ENCODE measurements around the gene DNER.

Gene DNER

GRCh38 chr2:229335330-229335729, 379.0 kb downstream of the DNER start:
- Histone ChIP-seq H3K4me3 (ENCODE audit: low read depth, low read length) (no peak overlapping the region), H3K27ac (no peak overlapping the region), H3K36me3 (replicated peaks) (no peaks in the 10 kb centered on the region), H3K27me3 (replicated peaks) (no peaks in the 10 kb centered on the region)
- in situ Hi-C loops (cut with HindIII; ENCODE audit: low pct_ligation_motif_present, low sequenced_read_pairs), result no loop called here
- no peak for DNase-seq
- no peak for TF ChIP-seq CTCF (IDR thresholded peaks at IDR 0.05; ENCODE audit: low read depth, low read length, missing control alignments)

- TF ChIP-seq CTCF (IDR thresholded peaks at IDR 0.05; ENCODE audit: low read depth, low read length, missing control alignments), result no peak
- Histone ChIP-seq H3K4me3 (ENCODE audit: low read depth, low read length) (no peak overlapping the region), H3K27ac (no peak overlapping the region), H3K27me3 (replicated peaks) (no peaks in the 10 kb centered on the region), H3K36me3 (replicated peaks) (no peaks in the 10 kb centered on the region)
- no peak for DNase-seq
- in situ Hi-C loops (cut with HindIII; ENCODE audit: low pct_ligation_motif_present, low sequenced_read_pairs), result no loop called here
Observed at GRCh38 chr2:229330952-229331351, 383.4 kb downstream of the DNER start.

- in situ Hi-C loops (cut with HindIII; ENCODE audit: low pct_ligation_motif_present, low sequenced_read_pairs), result no loop called here
- no peaks in the 10 kb centered on the region for H3K36me3 ChIP-seq (replicated peaks)
- H3K4me3 ChIP-seq (ENCODE audit: low read depth, low read length), result no peak overlapping the region
- H3K27me3 ChIP-seq (replicated peaks), result no peaks in the 10 kb centered on the region
- TF ChIP-seq CTCF (IDR thresholded peaks at IDR 0.05; ENCODE audit: low read depth, low read length, missing control alignments), result no peak
- DNase-seq, result no peak
- H3K27ac ChIP-seq, result no peak overlapping the region
Observed at GRCh38 chr2:229319558-229319957, 394.8 kb downstream of the DNER start.

- no peak for DNase-seq
- TF ChIP-seq CTCF (IDR thresholded peaks at IDR 0.05; ENCODE audit: low read depth, low read length, missing control alignments), result no peak
- H3K36me3 ChIP-seq (replicated peaks), result no peaks in the 10 kb centered on the region
- H3K27ac ChIP-seq, result no peak overlapping the region
- no peaks in the 10 kb centered on the region for H3K27me3 ChIP-seq (replicated peaks)
- no peak overlapping the region for H3K4me3 ChIP-seq (ENCODE audit: low read depth, low read length)
- in situ Hi-C loops (cut with HindIII; ENCODE audit: low pct_ligation_motif_present, low sequenced_read_pairs), result no loop called here
Observed at GRCh38 chr2:229314117-229314516, 400.2 kb downstream of the DNER start.

GRCh38 chr2:229313591-229313990, 400.8 kb downstream of the DNER start:
- Histone ChIP-seq H3K27ac (no peak overlapping the region), H3K4me3 (ENCODE audit: low read depth, low read length) (no peak overlapping the region), H3K27me3 (replicated peaks) (no peaks in the 10 kb centered on the region), H3K36me3 (replicated peaks) (no peaks in the 10 kb centered on the region)
- in situ Hi-C loops (cut with HindIII; ENCODE audit: low pct_ligation_motif_present, low sequenced_read_pairs), result no loop called here
- peak; percentile 9 for DNase-seq
- TF ChIP-seq CTCF (IDR thresholded peaks at IDR 0.05; ENCODE audit: low read depth, low read length, missing control alignments), result no peak
